Mesothelial cell of epicardium (in vitro differentiated cells): Measurements from ENCODE around the gene MSI1. TPM values are rescaled to one million over a fixed set of nuclear protein-coding genes. Genes with fewer than 3 reads are reported as not detected.

Experiments
- DNase-seq, 2 experiments: peaks; one replicate each; pipeline ENCODE4 v3.0.0; 2021; ENCODE audit warnings: low spot score in 2 of 2; ENCODE audit not compliant: unreplicated experiment in 2 of 2
- H3K27ac Mint-ChIP-seq: 2 replicates; pipeline ENCODE4 v1.8.0; 2021; ENCODE audit warnings: mixed read lengths
- H3K27me3 Mint-ChIP-seq: 2 replicates; pipeline ENCODE4 v1.8.0; 2021; ENCODE audit warnings: low read depth, mixed read lengths
- H3K36me3 Mint-ChIP-seq: 2 replicates; pipeline ENCODE4 v1.8.0; 2021; ENCODE audit warnings: mixed read lengths
- H3K4me1 Mint-ChIP-seq: 2 replicates; pipeline ENCODE4 v1.8.0; 2021; ENCODE audit warnings: mixed read lengths
- H3K4me3 Mint-ChIP-seq: 2 replicates; pipeline ENCODE4 v1.8.0; 2021; ENCODE audit warnings: mild to moderate bottlenecking, moderate library complexity, mixed read lengths
- H3K9me3 Mint-ChIP-seq: 2 replicates; pipeline ENCODE4 v1.8.0; 2021; ENCODE audit warnings: mixed read lengths
- CTCF ChIP-seq: fragments of 200-600 bp; sonication (generic); IDR thresholded peaks from one replicate; pipeline ENCODE4 v1.5.0; 2021; ENCODE audit warnings: antibody characterized with exemption; ENCODE audit not compliant: unreplicated experiment
- total RNA-seq: library from RNA; stranded (reverse); gene quantifications from 3 replicates; pipeline ENCODE4 v1.2.1, GENCODE V29; 2021

MSI1 gene
- total RNA-seq, 1 donor from 2014 or later, result 27.7 TPM

- H3K4me3 Mint-ChIP-seq, result no peak overlapping the region
- H3K9me3 Mint-ChIP-seq, result no peaks in the 10 kb centered on the region
- TF ChIP-seq CTCF, result no peak
- no peaks in the 10 kb centered on the region for H3K27me3 Mint-ChIP-seq
- H3K27ac Mint-ChIP-seq, result no peak overlapping the region
- no peak for DNase-seq
- H3K36me3 Mint-ChIP-seq, result peaks cover 20% of the 10 kb centered on the region
- peaks cover 15% of the 10 kb centered on the region for H3K4me1 Mint-ChIP-seq
These were observed 10.4 kb downstream of the MSI1 start for GRCh38 chr12:120358412-120359100.

DNA sequence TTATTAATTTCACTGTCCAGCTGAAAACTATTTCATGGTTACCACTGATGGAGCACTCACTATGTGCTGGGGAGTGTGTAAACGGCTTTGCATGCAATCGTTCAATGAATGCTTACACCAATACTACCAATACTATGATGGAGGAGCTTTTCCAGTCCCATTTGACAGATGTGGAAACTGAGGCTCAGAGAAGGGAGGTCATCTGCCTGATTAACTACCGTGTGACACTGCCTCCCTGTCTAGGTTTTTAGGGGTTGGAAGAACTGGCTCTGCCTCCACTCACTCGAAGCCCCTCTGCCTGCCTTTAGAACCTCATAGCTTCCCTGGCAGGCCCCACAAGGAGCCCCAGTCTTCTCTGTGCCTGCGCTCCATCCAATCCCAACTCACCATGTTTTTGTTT lies 11.9 kb downstream of the MSI1 start:
- DNase-seq, result no peak
- Mint-ChIP-seq H3K9me3 (no peaks in the 10 kb centered on the region), H3K27ac (peak overlapping the region; percentile 48), H3K36me3 (peaks cover 20% of the 10 kb centered on the region), H3K4me3 (no peak overlapping the region), H3K27me3 (no peaks in the 10 kb centered on the region), H3K4me1 (peaks cover 8% of the 10 kb centered on the region)
- TF ChIP-seq CTCF, result no peak

GRCh38 chr12:120356567-120357030 lies 12.4 kb downstream of the MSI1 start:
- Mint-ChIP-seq H3K4me3 (no peak overlapping the region), H3K27ac (peak overlapping the region; percentile 48), H3K9me3 (no peaks in the 10 kb centered on the region), H3K36me3 (peaks cover 20% of the 10 kb centered on the region), H3K27me3 (no peaks in the 10 kb centered on the region), H3K4me1 (peaks cover 3% of the 10 kb centered on the region)
- TF ChIP-seq CTCF, result peak; percentile 93
- peak; percentile 57 to 83 for DNase-seq

DNA sequence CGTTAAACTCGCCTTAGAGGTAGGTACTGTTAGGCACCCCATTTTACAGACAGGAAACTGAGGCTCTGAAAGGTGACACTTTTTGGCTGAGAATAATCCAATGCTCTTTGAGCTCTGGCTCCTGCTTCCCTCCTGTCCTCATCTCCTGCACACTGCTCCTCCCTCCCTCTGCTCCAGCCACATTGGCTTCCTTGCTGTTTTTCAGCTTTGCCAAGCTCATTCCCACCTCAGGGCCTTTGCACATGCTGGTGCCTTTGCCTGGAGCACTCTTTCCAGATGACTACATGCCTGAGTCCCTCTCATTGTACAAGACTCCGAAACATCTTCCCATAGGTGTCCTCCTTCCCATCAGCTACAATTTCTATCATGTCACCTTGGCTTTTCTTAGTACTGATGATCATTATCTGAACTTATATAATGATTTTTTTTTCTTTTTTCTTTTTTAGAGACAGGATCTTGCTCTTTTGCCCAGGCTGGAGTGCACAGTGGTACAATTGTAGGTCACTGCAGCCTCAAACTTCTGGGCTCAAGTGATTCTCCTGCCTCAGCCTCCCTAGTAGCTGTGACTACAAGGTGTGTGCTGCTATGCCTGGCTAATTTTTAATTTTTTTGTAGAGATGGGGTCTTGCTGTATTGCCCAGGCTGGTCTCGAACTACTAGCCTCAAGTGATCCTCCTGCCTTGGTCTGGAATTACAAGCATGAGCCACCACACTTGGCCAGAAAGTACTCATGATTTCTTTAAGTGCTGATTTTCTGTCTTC lies 15.2 kb downstream of the MSI1 start:
- no peaks in the 10 kb centered on the region for H3K27me3 Mint-ChIP-seq
- peaks cover 2% of the 10 kb centered on the region for H3K4me1 Mint-ChIP-seq
- H3K9me3 Mint-ChIP-seq, result no peaks in the 10 kb centered on the region
- no peak overlapping the region for H3K4me3 Mint-ChIP-seq
- H3K27ac Mint-ChIP-seq, result no peak overlapping the region
- no peak for DNase-seq
- H3K36me3 Mint-ChIP-seq, result peaks cover 25% of the 10 kb centered on the region
- no peak for TF ChIP-seq CTCF

DNA sequence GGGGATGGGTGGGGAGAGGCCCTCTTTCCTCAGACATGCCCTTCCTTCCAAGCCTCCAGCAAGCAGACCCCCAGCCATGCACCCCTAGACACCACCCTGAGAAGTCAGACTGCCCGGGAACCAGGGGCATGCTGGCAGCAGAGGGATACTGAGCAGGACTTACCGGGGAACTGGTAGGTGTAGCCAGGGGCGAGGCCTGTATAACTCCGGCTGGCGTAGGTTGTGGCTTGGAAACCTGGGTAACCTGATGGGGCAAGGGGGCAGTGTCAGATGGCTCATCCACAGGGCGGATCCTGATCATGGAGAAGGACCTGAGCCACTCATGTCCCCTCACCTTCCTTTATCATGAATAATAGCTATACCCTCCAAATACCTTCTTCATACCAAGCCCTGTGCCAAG lies 15.8 kb downstream of the MSI1 start:
- no peak for DNase-seq
- Mint-ChIP-seq H3K27ac (no peak overlapping the region), H3K4me1 (peaks cover 2% of the 10 kb centered on the region), H3K27me3 (no peaks in the 10 kb centered on the region), H3K4me3 (no peak overlapping the region), H3K9me3 (no peaks in the 10 kb centered on the region), H3K36me3 (peaks cover 23% of the 10 kb centered on the region)
- no peak for TF ChIP-seq CTCF
